Renal cortical epithelial cell (primary cell): ENCODE data around the gene PRODH2. TPM values are rescaled to one million over a fixed set of nuclear protein-coding genes. Genes with fewer than 3 reads are reported as not detected.
A peak's percentile ranks its signal among the peaks of the same experiment; 100 is the strongest.

Source experiments
- DNase-seq: peaks from one replicate; pipeline ENCODE4 v3.0.0-alpha.2; 2011; ENCODE audit warnings: low read depth
- total RNA-seq: library from RNA; depleted of rRNA; stranded (reverse); fragments of >200 nt; gene quantifications from 2 replicates; pipeline ENCODE4 v1.2.3, GENCODE V29; 2014

Gene PRODH2
- total RNA-seq, 1 donor from 2014 or later: 0.20 TPM

- peak; percentile 99 for DNase-seq
Measured at GRCh38 chr19:35757749-35758608, 54.7 kb downstream of the PRODH2 start, which contains the start of gene PROSER3. Gene PROSER3, plus strand, starts transcription at chr19:35758176. Its CDS starts 40 bp downstream, at chr19:35758216.

GRCh38 chr19:35757231-35757748, 55.4 kb downstream of the PRODH2 start:
- DNase-seq: no peak

- no peak for DNase-seq
Measured at GRCh38 chr19:35756377-35757230, 56.0 kb downstream of the PRODH2 start, which contains the start of gene HSPB6. Gene HSPB6, minus strand, starts transcription at chr19:35757029. Its CDS starts 21 bp downstream, at chr19:35757008.

DNA sequence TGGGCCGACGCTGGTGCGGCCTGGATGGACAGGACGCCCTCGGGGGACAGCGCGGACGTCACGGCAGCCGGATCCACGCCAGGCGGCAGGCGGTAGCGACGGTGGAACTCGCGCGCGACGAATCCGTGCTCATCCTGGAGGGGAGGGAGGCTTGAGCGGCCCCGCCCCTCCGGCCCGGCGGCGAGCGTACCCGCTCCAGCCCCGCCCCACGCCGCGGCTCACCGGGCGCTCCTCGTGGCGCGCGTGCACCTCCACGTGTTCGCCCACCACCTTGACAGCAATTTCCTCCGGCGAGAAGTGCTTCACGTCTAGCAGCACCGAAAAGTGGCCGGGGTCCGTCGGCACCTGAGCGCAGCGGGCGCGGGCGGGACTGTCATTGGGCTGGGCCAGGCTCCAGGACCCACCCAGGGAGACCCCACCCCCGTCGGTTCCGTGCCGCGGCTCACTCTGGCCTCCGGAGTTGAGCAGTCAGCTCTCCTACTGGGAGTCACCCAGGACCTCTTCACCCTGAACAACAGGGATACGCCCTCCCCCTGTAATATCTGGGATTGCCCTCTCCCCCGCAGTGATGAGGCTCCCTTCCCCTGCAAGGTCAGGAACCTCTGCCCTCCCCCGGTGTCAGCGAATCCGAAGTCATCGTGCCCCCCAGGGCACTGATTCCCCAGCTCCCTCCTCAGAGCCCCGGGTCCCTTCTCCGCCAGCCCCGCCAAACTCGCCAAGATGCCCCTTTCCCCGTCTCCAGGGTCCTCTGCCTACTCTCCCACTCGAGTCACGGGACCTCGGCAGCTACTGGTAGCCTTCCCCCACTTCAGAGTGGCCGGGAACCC, 56.9 kb downstream of the PRODH2 start:
- no peak for DNase-seq

GRCh38 chr19:35755131-35755549, 57.5 kb downstream of the PRODH2 start:
- DNase-seq: no peak

- DNase-seq: no peak
Measured at GRCh38 chr19:35754370-35755130, 58.1 kb downstream of the PRODH2 start.

- DNase-seq: no peak
Measured at GRCh38 chr19:35753634-35754369, 58.8 kb downstream of the PRODH2 start.

DNA sequence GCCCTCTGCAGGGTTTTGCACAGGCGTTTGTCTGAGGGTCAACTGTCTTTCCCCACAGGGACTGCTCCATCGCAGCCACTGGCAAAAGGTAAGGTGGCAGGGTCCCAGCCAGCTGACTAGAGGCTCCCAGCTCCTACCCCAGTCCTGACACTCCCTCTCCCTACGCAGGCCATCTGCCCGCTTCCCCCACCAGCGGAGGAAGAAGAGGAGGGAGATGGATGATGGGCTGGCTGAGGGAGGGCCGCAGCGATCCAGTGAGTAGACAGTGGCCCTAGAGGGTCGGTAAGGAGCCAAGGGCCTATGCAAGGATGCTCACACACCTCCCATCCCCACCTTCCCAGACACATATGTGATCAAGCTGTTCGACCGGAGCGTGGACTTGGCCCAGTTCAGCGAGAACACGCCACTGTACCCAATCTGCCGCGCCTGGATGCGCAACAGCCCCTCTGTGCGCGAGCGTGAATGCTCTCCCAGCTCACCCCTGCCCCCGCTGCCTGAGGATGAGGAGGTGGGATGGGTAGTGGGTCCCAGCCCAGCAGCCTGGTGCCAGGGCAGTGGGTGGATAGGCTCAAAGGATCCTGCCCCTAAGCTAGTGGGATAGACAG, 59.8 kb downstream of the PRODH2 start:
- no peak for DNase-seq

DNA sequence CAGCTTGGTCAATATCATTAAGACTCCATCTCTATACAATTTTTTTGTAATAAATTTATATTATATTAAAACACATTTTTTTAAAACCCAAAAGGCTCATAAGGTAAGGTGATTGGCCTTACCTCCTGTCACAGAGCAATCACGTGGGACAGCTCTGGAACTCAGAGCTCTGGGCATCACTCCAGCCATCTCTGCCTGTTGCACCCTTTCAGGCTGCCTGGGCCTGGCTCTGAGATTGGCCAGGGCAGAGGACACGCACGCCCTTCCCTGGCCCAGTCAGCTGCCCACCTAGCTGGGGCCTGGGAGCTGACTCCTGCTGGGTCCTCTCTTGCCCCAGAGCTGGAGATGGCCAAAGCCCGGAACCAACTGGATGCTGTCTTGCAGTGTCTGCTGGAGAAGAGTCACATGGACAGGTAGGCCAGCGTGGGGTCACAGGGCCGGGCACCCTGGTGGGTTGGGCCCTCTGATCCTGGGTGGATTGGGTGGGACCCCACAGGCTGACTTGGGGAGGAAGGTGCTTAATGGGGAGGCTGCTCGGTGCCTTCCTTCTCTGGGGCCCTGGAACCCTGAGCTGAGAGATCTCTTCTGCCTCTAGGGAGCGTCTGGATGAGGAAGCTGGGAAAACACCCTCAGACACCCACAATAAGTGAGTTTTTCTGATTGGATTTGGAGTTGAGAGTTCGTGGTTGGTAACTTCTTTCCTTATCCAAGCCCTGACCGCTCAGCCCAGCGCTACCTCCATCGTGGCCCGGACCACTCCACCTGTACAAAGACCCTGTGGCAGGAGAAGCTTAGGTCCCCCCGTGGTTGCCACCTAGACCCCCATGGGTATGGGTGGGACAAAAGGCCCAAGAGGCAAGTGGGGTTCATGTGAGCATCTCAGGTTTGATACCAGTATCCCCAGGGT, 60.6 kb downstream of the PRODH2 start:
- no peak for DNase-seq

GRCh38 chr19:35750167-35750566, 62.5 kb downstream of the PRODH2 start:
- DNase-seq: no peak

Other genes with a start within 250 kb of the PRODH2 start
- not detected in 2 replicates for gene ATP4A, start 249.2 kb downstream of the PRODH2 start, total RNA-seq
- gene PMIS2, start 226.7 kb downstream of the PRODH2 start, total RNA-seq: not detected in 2 replicates
- gene HAUS5, start 200.1 kb downstream of the PRODH2 start, total RNA-seq: 5.1 and 6.4 TPM in 2 replicates
- 38.9 and 40.0 TPM in 2 replicates for gene RBM42, start 183.8 kb downstream of the PRODH2 start, total RNA-seq
- gene ETV2, start 171.1 kb downstream of the PRODH2 start, total RNA-seq: not detected in 2 replicates
- gene COX6B1, start 164.5 kb downstream of the PRODH2 start, total RNA-seq: 385 and 691 TPM in 2 replicates
- not detected in 2 replicates for gene UPK1A, start 146.3 kb downstream of the PRODH2 start, total RNA-seq
- gene ZBTB32, start 108.3 kb downstream of the PRODH2 start, total RNA-seq: not detected in 2 replicates
- gene KMT2B, start 94.8 kb downstream of the PRODH2 start, total RNA-seq: 4.2 and 26.3 TPM in 2 replicates
- gene IGFLR1, start 70.4 kb downstream of the PRODH2 start, total RNA-seq: 0.52 and 1.8 TPM in 2 replicates
- gene U2AF1L4, start 67.4 kb downstream of the PRODH2 start, total RNA-seq: 5.6 and 7.2 TPM in 2 replicates
- gene PSENEN, start 67.2 kb downstream of the PRODH2 start, total RNA-seq: 23.5 and 24.7 TPM in 2 replicates
- gene LIN37, start 64.3 kb downstream of the PRODH2 start, total RNA-seq: 2.6 and 6.4 TPM in 2 replicates
- gene HSPB6, start 55.8 kb downstream of the PRODH2 start, total RNA-seq: 0.52 and 0.65 TPM in 2 replicates
- 4.0 and 7.7 TPM in 2 replicates for gene PROSER3, start 54.7 kb downstream of the PRODH2 start, total RNA-seq
- gene ARHGAP33, start 37.3 kb downstream of the PRODH2 start, total RNA-seq: 0.17 and 5.1 TPM in 2 replicates
- not detected in 2 replicates for gene NPHS1, start 39.7 kb upstream of the PRODH2 start, total RNA-seq
- not detected in 2 replicates for gene KIRREL2, start 44.1 kb upstream of the PRODH2 start, total RNA-seq
- gene APLP1, start 55.7 kb upstream of the PRODH2 start, total RNA-seq: 0.52 and 2.9 TPM in 2 replicates
- 4.2 and 8.7 TPM in 2 replicates for gene NFKBID, start 87.7 kb upstream of the PRODH2 start, total RNA-seq
- not detected in 2 replicates for gene HCST, start 89.7 kb upstream of the PRODH2 start, total RNA-seq
- not detected in 2 replicates for gene TYROBP, start 95.5 kb upstream of the PRODH2 start, total RNA-seq
- gene LRFN3, start 123.5 kb upstream of the PRODH2 start, total RNA-seq: 0.52 and 6.3 TPM in 2 replicates
- 9.4 and 10.4 TPM in 2 replicates for gene SDHAF1, start 182.3 kb upstream of the PRODH2 start, total RNA-seq
- 1.0 and 4.5 TPM in 2 replicates for gene SYNE4, start 196.0 kb upstream of the PRODH2 start, total RNA-seq
- 10.6 and 11.8 TPM in 2 replicates for gene ALKBH6, start 201.4 kb upstream of the PRODH2 start, total RNA-seq
- 1.2 and 15.2 TPM in 2 replicates for gene CLIP3, start 220.0 kb upstream of the PRODH2 start, total RNA-seq
- gene THAP8, start 241.4 kb upstream of the PRODH2 start, total RNA-seq: 3.3 and 3.5 TPM in 2 replicates
- gene WDR62, start 242.1 kb upstream of the PRODH2 start, total RNA-seq: 0.70 and 3.0 TPM in 2 replicates